ENCODE data around the gene TRMT44. TPM values are rescaled to one million over a fixed set of nuclear protein-coding genes. Genes with fewer than 3 reads are reported as not detected.

The TRMT44 gene
- polyA plus RNA-seq, 3 donors: 4.9 to 7.5 (median 6.6) TPM

GRCh38 chr4:8515316-8516060 is 74.9 kb downstream of the TRMT44 start:
- no peak for DNase-seq
- Histone ChIP-seq H3K9ac (ENCODE audit: insufficient read depth, low read length, poor library complexity, severe bottlenecking) (no peak overlapping the region), H4K20me1 (ENCODE audit: insufficient read depth, low read length) (no peaks in the 10 kb centered on the region), H3K27me3 (ENCODE audit: control insufficient read depth in 2 of 2, insufficient read depth in 2 of 2, low read length in 2 of 2) (no peaks in the 10 kb centered on the region), H3K79me2 (ENCODE audit: insufficient read depth, low read length) (no peaks in the 10 kb centered on the region), H2AFZ (ENCODE audit: insufficient read depth, low read depth, low read length, poor library complexity, severe bottlenecking) (no peak overlapping the region), H3K4me1 (ENCODE audit: control insufficient read depth in 1 of 2, insufficient read depth in 2 of 2, low read length in 2 of 2) (no peaks in the 10 kb centered on the region), H3K9me3 (replicated peaks in 1 of 2; ENCODE audit: control insufficient read depth in 1 of 2, insufficient read depth in 1 of 2, low read length in 2 of 2) (peaks cover 0 to 7% of the 10 kb centered on the region in 2 donors), H3K36me3 (replicated peaks in 1 of 2; ENCODE audit: control insufficient read depth in 1 of 2, insufficient read depth in 2 of 2, low read length in 2 of 2) (no peaks in the 10 kb centered on the region), H3K4me3 (replicated peaks in 1 of 3; ENCODE audit: low read depth in 2 of 3, low read length in 3 of 3) (no peak overlapping the region), H3K4me2 (replicated peaks; ENCODE audit: extremely low read depth, low read length, poor library complexity, severe bottlenecking) (no peak overlapping the region), H3K27ac (ENCODE audit: low read depth in 1 of 2, low read length in 2 of 2) (no peak overlapping the region)
- Mint-ChIP-seq H3K9me3 (peaks cover 2 to 10% (median 6%) of the 10 kb centered on the region in 7 donors), H3K27ac (no peak overlapping the region), H3K36me3 (no peaks in the 10 kb centered on the region), H3K4me1 (no peaks in the 10 kb centered on the region), H3K27me3 (ENCODE audit: low read depth in 3 of 3) (peaks cover 3 to 8% (median 4%) of the 10 kb centered on the region in 3 donors), H3K4me3 (no peak overlapping the region)
- intact Hi-C loops (cut with micrococcal nuclease): no loop called here
- TF ChIP-seq CTCF (IDR thresholded peaks at IDR 0.05): no peak
- 80% methylated on average over 12 of the region's 18 CpGs for WGBS (ENCODE audit: insufficient coverage)

GRCh38 chr4:8516061-8516573 is 75.5 kb downstream of the TRMT44 start:
- H3K4me1 ChIP-seq (ENCODE audit: control insufficient read depth in 1 of 2, insufficient read depth in 2 of 2, low read length in 2 of 2): no peaks in the 10 kb centered on the region
- H2AFZ ChIP-seq (ENCODE audit: insufficient read depth, low read depth, low read length, poor library complexity, severe bottlenecking): no peak overlapping the region
- no peak overlapping the region for H3K27ac ChIP-seq (ENCODE audit: low read depth in 1 of 2, low read length in 2 of 2)
- Mint-ChIP-seq H3K4me3 (no peak overlapping the region), H3K36me3 (no peaks in the 10 kb centered on the region), H3K27ac (peak overlapping the region in 1 of 7 donors; percentile 37), H3K4me1 (no peaks in the 10 kb centered on the region), H3K27me3 (ENCODE audit: low read depth in 3 of 3) (peaks cover 3 to 8% (median 4%) of the 10 kb centered on the region in 3 donors), H3K9me3 (peaks cover 4 to 14% (median 7%) of the 10 kb centered on the region in 7 donors)
- H3K9me3 ChIP-seq (replicated peaks in 1 of 2; ENCODE audit: control insufficient read depth in 1 of 2, insufficient read depth in 1 of 2, low read length in 2 of 2): peaks cover 0 to 8% of the 10 kb centered on the region in 2 donors
- no peaks in the 10 kb centered on the region for H4K20me1 ChIP-seq (ENCODE audit: insufficient read depth, low read length)
- no peaks in the 10 kb centered on the region for H3K36me3 ChIP-seq (replicated peaks in 1 of 2; ENCODE audit: control insufficient read depth in 1 of 2, insufficient read depth in 2 of 2, low read length in 2 of 2)
- no peak overlapping the region for H3K4me3 ChIP-seq (replicated peaks in 1 of 3; ENCODE audit: low read depth in 2 of 3, low read length in 3 of 3)
- no peaks in the 10 kb centered on the region for H3K27me3 ChIP-seq (ENCODE audit: control insufficient read depth in 2 of 2, insufficient read depth in 2 of 2, low read length in 2 of 2)
- no peak for DNase-seq
- intact Hi-C loops (cut with micrococcal nuclease): no loop called here
- H3K4me2 ChIP-seq (replicated peaks; ENCODE audit: extremely low read depth, low read length, poor library complexity, severe bottlenecking): no peak overlapping the region
- WGBS (ENCODE audit: insufficient coverage): 85% methylated on average over 11 of the region's 14 CpGs
- TF ChIP-seq CTCF (IDR thresholded peaks at IDR 0.05): no peak
- no peak overlapping the region for H3K9ac ChIP-seq (ENCODE audit: insufficient read depth, low read length, poor library complexity, severe bottlenecking)
- H3K79me2 ChIP-seq (ENCODE audit: insufficient read depth, low read length): no peaks in the 10 kb centered on the region

Data from CD14-positive monocyte (primary cell).